Caco-2 (cell line): Measurements from ENCODE around the gene CACNA1I. TPM values are rescaled to one million over a fixed set of nuclear protein-coding genes. Genes with fewer than 3 reads are reported as not detected.
"Not testable (repeated sequence)": the region's sequence is repeated elsewhere in the genome, so short reads cannot be mapped to it uniquely, and the experiment has no call there.

Experiments
- BruUV-seq: library from RNA; stranded (reverse); fragments of 400-500 nt; replicated peaks from 2 replicates; lab custom pipeline; 2021; lab: Mats Ljungman, UMichigan
- CTCF ChIA-PET: fragments of 300-600 bp; sonication (Branson Sonifier 250); formaldehyde crosslinking; loops from one replicate; lab custom pipeline; 2022; ENCODE audit warnings: antibody characterized with exemption; lab: Charles Lee
- POLR2A ChIA-PET: fragments of 300-600 bp; sonication (Branson Sonifier 250); formaldehyde crosslinking; loops from one replicate; lab custom pipeline; 2022; ENCODE audit warnings: antibody characterized with exemption; lab: Charles Lee
- DNase-seq, 2 experiments: peaks; one replicate each; pipeline versions ENCODE4 v3.0.0 to v3.0.0-alpha.2; 2020 to 2022
- H3K27me3 ChIP-seq: replicated peaks from 2 replicates; pipeline ENCODE4 v1.6.0; 2011; ENCODE audit warnings: low read length; ENCODE audit not compliant: control insufficient read depth, insufficient read depth
- H3K36me3 ChIP-seq: 2 replicates; pipeline ENCODE4 v1.5.1; 2011; ENCODE audit warnings: low read length; ENCODE audit not compliant: control insufficient read depth, insufficient read depth
- H3K4me1 ChIP-seq: fragments of 250-450 bp; sonication (Bioruptor Pico); 2 replicates; pipeline ENCODE4 v1.5.1; 2020; ENCODE audit warnings: mild to moderate bottlenecking
- H3K4me3 ChIP-seq: 2 replicates; pipeline ENCODE4 v1.5.1; 2011; ENCODE audit warnings: low read depth, mild to moderate bottlenecking, control low read depth, low read length
- H3K9me3 ChIP-seq: fragments of 250-450 bp; sonication (Bioruptor Pico); 2 replicates; pipeline ENCODE4 v1.5.1; 2020; ENCODE audit warnings: mild to moderate bottlenecking, moderate library complexity
- H3K27ac Mint-ChIP-seq: one replicate; pipeline ENCODE4 v1.8.0; 2022; ENCODE audit warnings: mixed read lengths; ENCODE audit not compliant: unreplicated experiment
- H3K27me3 Mint-ChIP-seq: one replicate; pipeline ENCODE4 v1.8.0; 2022; ENCODE audit warnings: mixed read lengths; ENCODE audit not compliant: insufficient read depth, unreplicated experiment
- H3K36me3 Mint-ChIP-seq: one replicate; pipeline ENCODE4 v1.8.0; 2022; ENCODE audit warnings: mild to moderate bottlenecking, mixed read lengths; ENCODE audit not compliant: insufficient read depth, unreplicated experiment
- H3K4me1 Mint-ChIP-seq: one replicate; pipeline ENCODE4 v1.8.0; 2022; ENCODE audit warnings: low read depth, mixed read lengths; ENCODE audit not compliant: unreplicated experiment
- H3K4me3 Mint-ChIP-seq: one replicate; pipeline ENCODE4 v1.8.0; 2022; ENCODE audit warnings: mild to moderate bottlenecking, moderate library complexity, mixed read lengths; ENCODE audit not compliant: unreplicated experiment
- H3K9me3 Mint-ChIP-seq: one replicate; pipeline ENCODE4 v1.8.0; 2022; ENCODE audit warnings: mixed read lengths; ENCODE audit not compliant: unreplicated experiment
- CTCF ChIP-seq, 2 experiments: fragments of 200-600 bp in 1 of 2; IDR thresholded peaks; 1 replicate in 1 of 2; 2 replicates in 1 of 2; pipeline versions ENCODE4 v1.5.1 to v1.8.0; 2011 to 2022; ENCODE audit warnings: antibody characterized with exemption in 1 of 2, control low read depth in 1 of 2, inconsistent platforms in 1 of 2, low read depth in 1 of 2, low read length in 1 of 2, mild to moderate bottlenecking in 1 of 2, moderate library complexity in 1 of 2; ENCODE audit not compliant: insufficient read depth in 1 of 2, severe bottlenecking in 1 of 2, unreplicated experiment in 1 of 2
- intact Hi-C: fragments of 100-400 bp; cut with micrococcal nuclease; formaldehyde crosslinking; loops from one replicate; pipeline ENCODE4 v1.10.0; 2022; ENCODE audit not compliant: unreplicated experiment
- total RNA-seq: library from RNA; stranded (reverse); gene quantifications from 2 replicates; pipeline ENCODE4 v1.2.3, GENCODE V29; 2022

Gene CACNA1I
- total RNA-seq, 1 experiment from 2014 or later: not detected

- ChIA-PET CTCF (no interaction called here), POLR2A (interaction anchor here (1.1 kb wide), 1 partner anchor 312 kb away, joined by 3 read pairs; no protein-coding TSS in a partner anchor)
- Mint-ChIP-seq H3K9me3 (no peaks in the 10 kb centered on the region), H3K4me1 (no peaks in the 10 kb centered on the region), H3K27ac (no peak overlapping the region), H3K27me3 (peaks cover 11% of the 10 kb centered on the region), H3K36me3 (no peaks in the 10 kb centered on the region), H3K4me3 (no peak overlapping the region)
- intact Hi-C loops: no loop called here
- no peaks in the 10 kb centered on the region for H3K4me1 ChIP-seq
- no peak overlapping the region for H3K4me3 ChIP-seq
- no peaks in the 10 kb centered on the region; the same call in 1 of the 2 replicates for H3K27me3 ChIP-seq
- no TSS peak for BruUV-seq
- TF ChIP-seq CTCF (IDR thresholded peaks at IDR 0.05; ENCODE audit: insufficient read depth in 1 of 2, low read depth in 1 of 2, low read length in 1 of 2, severe bottlenecking in 1 of 2, unreplicated experiment in 1 of 2): no peak
- no peaks in the 10 kb centered on the region for H3K9me3 ChIP-seq
- no peak for DNase-seq
- no peaks in the 10 kb centered on the region for H3K36me3 ChIP-seq
These were observed 161.5 kb downstream of the CACNA1I start for GRCh38 chr22:39731881-39732555.

GRCh38 chr22:39732625-39733024 lies 162.1 kb downstream of the CACNA1I start:
- DNase-seq: no peak
- intact Hi-C loops: no loop called here
- POLR2A ChIA-PET: interaction anchor here (1.1 kb wide), 1 partner anchor 312 kb away, joined by 3 read pairs; no protein-coding TSS in a partner anchor
- H3K4me1 Mint-ChIP-seq: no peaks in the 10 kb centered on the region
- BruUV-seq: no TSS peak
- no peaks in the 10 kb centered on the region for H3K36me3 Mint-ChIP-seq
- H3K27me3 ChIP-seq: no peaks in the 10 kb centered on the region; the same call in 1 of the 2 replicates
- no peaks in the 10 kb centered on the region for H3K9me3 ChIP-seq
- H3K4me1 ChIP-seq: no peaks in the 10 kb centered on the region
- H3K27me3 Mint-ChIP-seq: peaks cover 15% of the 10 kb centered on the region
- CTCF ChIA-PET: no interaction called here
- H3K4me3 ChIP-seq: no peak overlapping the region
- no peaks in the 10 kb centered on the region for H3K9me3 Mint-ChIP-seq
- H3K27ac Mint-ChIP-seq: no peak overlapping the region
- H3K36me3 ChIP-seq: no peaks in the 10 kb centered on the region
- H3K4me3 Mint-ChIP-seq: no peak overlapping the region
- no peak for TF ChIP-seq CTCF (IDR thresholded peaks at IDR 0.05; ENCODE audit: insufficient read depth in 1 of 2, low read depth in 1 of 2, low read length in 1 of 2, severe bottlenecking in 1 of 2, unreplicated experiment in 1 of 2)

- no peaks in the 10 kb centered on the region for H3K36me3 Mint-ChIP-seq
- no peak overlapping the region for H3K4me3 Mint-ChIP-seq
- CTCF ChIA-PET: no interaction called here
- H3K4me1 ChIP-seq: no peaks in the 10 kb centered on the region
- no peaks in the 10 kb centered on the region for H3K4me1 Mint-ChIP-seq
- DNase-seq: no peak
- H3K9me3 Mint-ChIP-seq: no peaks in the 10 kb centered on the region
- H3K27ac Mint-ChIP-seq: no peak overlapping the region
- TF ChIP-seq CTCF (IDR thresholded peaks at IDR 0.05; ENCODE audit: insufficient read depth in 1 of 2, low read depth in 1 of 2, low read length in 1 of 2, severe bottlenecking in 1 of 2, unreplicated experiment in 1 of 2): no peak
- no peaks in the 10 kb centered on the region; the same call in 1 of the 2 replicates for H3K27me3 ChIP-seq
- peaks cover 20% of the 10 kb centered on the region for H3K27me3 Mint-ChIP-seq
- H3K36me3 ChIP-seq: no peaks in the 10 kb centered on the region
- no TSS peak for BruUV-seq
- no peak overlapping the region for H3K4me3 ChIP-seq
- POLR2A ChIA-PET: interaction anchor here (1.1 kb wide), 1 partner anchor 311 kb away, joined by 3 read pairs; no protein-coding TSS in a partner anchor
- intact Hi-C loops: no loop called here
- H3K9me3 ChIP-seq: no peaks in the 10 kb centered on the region
These were observed 162.6 kb downstream of the CACNA1I start for GRCh38 chr22:39733191-39733590.

GRCh38 chr22:39734046-39734445 lies 163.5 kb downstream of the CACNA1I start:
- H3K36me3 Mint-ChIP-seq, H3K27me3 ChIP-seq, BruUV-seq, H3K4me3 Mint-ChIP-seq, H3K4me1 Mint-ChIP-seq, H3K9me3 Mint-ChIP-seq, H3K9me3 ChIP-seq, intact Hi-C loops, CTCF ChIA-PET, H3K4me1 ChIP-seq, POLR2A ChIA-PET, H3K36me3 ChIP-seq, DNase-seq, H3K27ac Mint-ChIP-seq, H3K4me3 ChIP-seq: not testable (repeated sequence)
- peaks cover 21% of the 10 kb centered on the region for H3K27me3 Mint-ChIP-seq
